ENCODE results near the gene M1AP. TPM values are rescaled to one million over a fixed set of nuclear protein-coding genes. Genes with fewer than 3 reads are reported as not detected.

Gene M1AP
- total RNA-seq, 1 experiment from 2014 or later, result not detected

DNA sequence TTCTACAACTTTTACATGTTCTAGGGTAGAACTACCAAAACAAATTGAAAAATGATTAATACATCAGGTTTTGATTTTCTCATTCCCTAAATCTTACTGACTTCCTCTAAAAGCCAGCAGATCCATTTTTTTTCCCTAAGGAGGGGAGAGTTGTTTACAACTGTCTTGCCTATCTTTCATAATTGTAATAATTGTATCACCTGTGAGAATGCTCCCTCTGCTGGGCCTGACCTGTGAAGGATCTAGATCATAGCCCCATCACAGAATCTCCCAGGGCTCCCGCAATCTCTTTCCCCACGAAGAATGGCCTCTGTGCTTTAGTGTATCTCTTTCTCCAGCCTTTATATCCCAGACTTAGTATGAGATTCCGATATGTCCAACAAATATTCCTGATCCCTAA, 103.5 kb downstream of the M1AP start:
- Histone ChIP-seq H3K9me3 (ENCODE audit: control insufficient read depth, insufficient read depth, low read depth, low read length) (no peaks in the 10 kb centered on the region), H3K4me1 (ENCODE audit: control insufficient read depth, insufficient read depth, low read length) (peaks cover 10% of the 10 kb centered on the region), H3K27ac (ENCODE audit: low read length) (no peak overlapping the region), H3K36me3 (ENCODE audit: control insufficient read depth, insufficient read depth, low read length) (no peaks in the 10 kb centered on the region), H3K27me3 (ENCODE audit: control insufficient read depth, insufficient read depth, low read length) (no peaks in the 10 kb centered on the region; the same call in 1 of the 2 replicates), H3K4me3 (ENCODE audit: low read depth in 2 of 2, low read length in 2 of 2) (no peak overlapping the region)
- in situ Hi-C loops (cut with HindIII; ENCODE audit: low pct_unique_long_range_greater_than_20kb, low sequenced_read_pairs), result no loop called here
- no peak for TF ChIP-seq TCF7L2 (IDR thresholded peaks at IDR 0.05; ENCODE audit: low read depth, low read length)
- TF ChIP-seq, protein P1, sequence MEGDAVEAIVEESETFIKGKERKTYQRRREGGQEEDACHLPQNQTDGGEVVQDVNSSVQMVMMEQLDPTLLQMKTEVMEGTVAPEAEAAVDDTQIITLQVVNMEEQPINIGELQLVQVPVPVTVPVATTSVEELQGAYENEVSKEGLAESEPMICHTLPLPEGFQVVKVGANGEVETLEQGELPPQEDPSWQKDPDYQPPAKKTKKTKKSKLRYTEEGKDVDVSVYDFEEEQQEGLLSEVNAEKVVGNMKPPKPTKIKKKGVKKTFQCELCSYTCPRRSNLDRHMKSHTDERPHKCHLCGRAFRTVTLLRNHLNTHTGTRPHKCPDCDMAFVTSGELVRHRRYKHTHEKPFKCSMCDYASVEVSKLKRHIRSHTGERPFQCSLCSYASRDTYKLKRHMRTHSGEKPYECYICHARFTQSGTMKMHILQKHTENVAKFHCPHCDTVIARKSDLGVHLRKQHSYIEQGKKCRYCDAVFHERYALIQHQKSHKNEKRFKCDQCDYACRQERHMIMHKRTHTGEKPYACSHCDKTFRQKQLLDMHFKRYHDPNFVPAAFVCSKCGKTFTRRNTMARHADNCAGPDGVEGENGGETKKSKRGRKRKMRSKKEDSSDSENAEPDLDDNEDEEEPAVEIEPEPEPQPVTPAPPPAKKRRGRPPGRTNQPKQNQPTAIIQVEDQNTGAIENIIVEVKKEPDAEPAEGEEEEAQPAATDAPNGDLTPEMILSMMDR (IDR thresholded peaks at IDR 0.05), result peak; percentile 67
- TF ChIP-seq SIN3A (IDR thresholded peaks at IDR 0.05; ENCODE audit: borderline replicate concordance, insufficient read depth, low read depth, low read length), result no peak
- TF ChIP-seq, protein P2, sequence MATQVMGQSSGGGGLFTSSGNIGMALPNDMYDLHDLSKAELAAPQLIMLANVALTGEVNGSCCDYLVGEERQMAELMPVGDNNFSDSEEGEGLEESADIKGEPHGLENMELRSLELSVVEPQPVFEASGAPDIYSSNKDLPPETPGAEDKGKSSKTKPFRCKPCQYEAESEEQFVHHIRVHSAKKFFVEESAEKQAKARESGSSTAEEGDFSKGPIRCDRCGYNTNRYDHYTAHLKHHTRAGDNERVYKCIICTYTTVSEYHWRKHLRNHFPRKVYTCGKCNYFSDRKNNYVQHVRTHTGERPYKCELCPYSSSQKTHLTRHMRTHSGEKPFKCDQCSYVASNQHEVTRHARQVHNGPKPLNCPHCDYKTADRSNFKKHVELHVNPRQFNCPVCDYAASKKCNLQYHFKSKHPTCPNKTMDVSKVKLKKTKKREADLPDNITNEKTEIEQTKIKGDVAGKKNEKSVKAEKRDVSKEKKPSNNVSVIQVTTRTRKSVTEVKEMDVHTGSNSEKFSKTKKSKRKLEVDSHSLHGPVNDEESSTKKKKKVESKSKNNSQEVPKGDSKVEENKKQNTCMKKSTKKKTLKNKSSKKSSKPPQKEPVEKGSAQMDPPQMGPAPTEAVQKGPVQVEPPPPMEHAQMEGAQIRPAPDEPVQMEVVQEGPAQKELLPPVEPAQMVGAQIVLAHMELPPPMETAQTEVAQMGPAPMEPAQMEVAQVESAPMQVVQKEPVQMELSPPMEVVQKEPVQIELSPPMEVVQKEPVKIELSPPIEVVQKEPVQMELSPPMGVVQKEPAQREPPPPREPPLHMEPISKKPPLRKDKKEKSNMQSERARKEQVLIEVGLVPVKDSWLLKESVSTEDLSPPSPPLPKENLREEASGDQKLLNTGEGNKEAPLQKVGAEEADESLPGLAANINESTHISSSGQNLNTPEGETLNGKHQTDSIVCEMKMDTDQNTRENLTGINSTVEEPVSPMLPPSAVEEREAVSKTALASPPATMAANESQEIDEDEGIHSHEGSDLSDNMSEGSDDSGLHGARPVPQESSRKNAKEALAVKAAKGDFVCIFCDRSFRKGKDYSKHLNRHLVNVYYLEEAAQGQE (IDR thresholded peaks at IDR 0.05; ENCODE audit: insufficient read depth in 1 of 2, low read depth in 2 of 2, low read length in 1 of 2), result no peak
- CTCF ChIA-PET, result no interaction called here
- POLR2A ChIA-PET, result no interaction called here
- no peak for ATAC-seq
- no TSS peak for BruUV-seq (replicated peaks)
- DNase-seq (ENCODE audit: low read depth, low spot score), result no peak
- intact Hi-C loops (cut with micrococcal nuclease; ENCODE audit: unreplicated experiment), result no loop called here

DNA sequence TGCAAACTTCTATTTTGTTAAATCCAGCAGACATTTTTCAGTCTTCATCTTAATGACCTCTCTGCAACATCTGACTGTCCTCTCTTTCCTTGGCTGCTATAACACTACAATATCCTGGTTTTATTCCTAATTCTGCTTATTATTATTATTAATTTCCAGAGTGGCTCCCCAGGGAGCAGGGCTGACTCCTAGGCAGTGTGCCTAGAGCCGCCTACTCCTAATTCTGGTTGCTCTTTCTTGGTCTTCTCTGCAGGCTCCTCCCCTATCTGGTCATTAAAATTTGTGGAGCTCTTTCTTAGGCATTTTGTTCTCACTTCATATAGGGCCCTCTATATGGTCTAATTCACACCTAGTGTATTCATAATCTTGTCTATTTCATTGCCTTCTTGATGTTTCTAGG, 105.2 kb downstream of the M1AP start:
- DNase-seq (ENCODE audit: low read depth, low spot score) (no peak), ATAC-seq (no peak)
- H3K27ac ChIP-seq (ENCODE audit: low read length), result no peak overlapping the region
- H3K4me3 ChIP-seq (ENCODE audit: low read depth in 2 of 2, low read length in 2 of 2), result no peak overlapping the region
- in situ Hi-C loops (cut with HindIII; ENCODE audit: low pct_unique_long_range_greater_than_20kb, low sequenced_read_pairs) (no loop called here), intact Hi-C loops (cut with micrococcal nuclease; ENCODE audit: unreplicated experiment) (no loop called here)
- POLR2A ChIA-PET, result no interaction called here
- TF ChIP-seq, protein P2 (IDR thresholded peaks at IDR 0.05; ENCODE audit: insufficient read depth in 1 of 2, low read depth in 2 of 2, low read length in 1 of 2), result no peak
- TF ChIP-seq SIN3A (IDR thresholded peaks at IDR 0.05; ENCODE audit: borderline replicate concordance, insufficient read depth, low read depth, low read length) (no peak), TCF7L2 (IDR thresholded peaks at IDR 0.05; ENCODE audit: low read depth, low read length) (no peak), POLR2AphosphoS5 (IDR thresholded peaks at IDR 0.05; ENCODE audit: low read depth, low read length) (no peak)
- TF ChIP-seq, protein P1 (IDR thresholded peaks at IDR 0.05), result no peak
- 0 out of 2 replicates have a peak, but pooled peaks cover under 1% of the 10 kb centered on the region for H3K4me1 ChIP-seq (ENCODE audit: control insufficient read depth, insufficient read depth, low read length)
- CTCF ChIA-PET, result interaction anchor here (0.7 kb wide), 1 partner anchor 794 kb away, joined by 6 read pairs; no protein-coding TSS in a partner anchor
- H3K36me3 ChIP-seq (ENCODE audit: control insufficient read depth, insufficient read depth, low read length), result no peaks in the 10 kb centered on the region
- no TSS peak for BruUV-seq (replicated peaks)
- H3K27me3 ChIP-seq (ENCODE audit: control insufficient read depth, insufficient read depth, low read length), result no peaks in the 10 kb centered on the region; the same call in 1 of the 2 replicates
- no peaks in the 10 kb centered on the region for H3K9me3 ChIP-seq (ENCODE audit: control insufficient read depth, insufficient read depth, low read depth, low read length)

All from Panc1 (cell line).